NCI-H146 (cell line): Measurements from ENCODE around the gene COL18A1.
A peak's percentile ranks its signal among the peaks of the same experiment; 100 is the strongest.
"Not testable (repeated sequence)": the region's sequence is repeated elsewhere in the genome, so short reads cannot be mapped to it uniquely, and the experiment has no call there.

Experiments used
- DNase-seq: peaks from one replicate; lab custom pipeline; 2025; lab: John Stamatoyannopoulos, UW

The COL18A1 gene

DNA sequence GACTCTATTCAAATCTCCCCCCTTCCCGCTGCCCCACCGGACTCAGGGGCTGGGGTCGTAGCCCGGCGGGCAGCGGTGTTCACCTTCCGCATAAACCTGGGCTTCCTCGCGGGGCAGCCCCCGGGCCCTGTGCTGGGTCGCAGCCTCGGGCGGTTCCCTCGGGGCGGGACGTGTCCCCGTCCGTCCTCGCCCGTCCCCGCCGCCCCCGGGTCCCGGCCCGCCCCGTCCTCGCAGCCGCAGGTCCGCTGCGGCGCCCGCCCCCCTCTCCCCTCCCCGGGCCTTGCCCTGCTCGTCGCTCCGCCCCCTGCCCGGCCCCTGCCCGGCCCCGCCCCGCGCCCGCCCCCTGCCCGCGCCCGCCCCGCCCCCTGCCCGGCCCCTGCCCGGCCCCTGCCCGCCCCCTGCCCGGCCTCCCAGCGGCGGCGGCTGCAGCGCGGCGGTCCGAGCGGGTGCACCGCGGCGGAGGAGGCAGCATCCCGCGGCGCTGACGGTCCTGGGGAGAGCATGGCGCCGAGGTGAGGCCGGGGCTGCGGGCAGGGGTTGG lies at the start of gene COL18A1:
TSS of gene COL18A1 (plus strand) at position 436 of the 541 bp plus-strand sequence. CDS start at position 502, 66 bp downstream.
- peak; percentile 16 for DNase-seq

DNA sequence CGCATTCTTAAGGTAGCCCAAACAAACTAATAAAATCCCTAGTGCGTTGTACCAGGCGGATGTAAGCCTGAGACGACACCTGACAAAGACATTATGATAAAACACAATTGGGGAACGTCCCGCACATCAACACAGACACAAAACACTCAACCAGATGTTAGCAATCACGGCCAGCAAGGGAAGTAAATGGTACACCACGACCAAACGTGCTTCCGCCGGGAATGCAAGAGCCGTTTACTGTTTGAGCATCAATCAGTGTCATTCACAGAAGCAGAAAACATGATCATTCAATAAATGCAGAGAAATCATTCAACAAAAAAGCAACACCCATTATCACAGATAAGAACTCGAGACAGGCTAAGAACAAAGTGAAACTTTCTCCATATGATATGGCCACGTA lies 49.4 kb upstream of the COL18A1 start:
- no peak for DNase-seq

DNA sequence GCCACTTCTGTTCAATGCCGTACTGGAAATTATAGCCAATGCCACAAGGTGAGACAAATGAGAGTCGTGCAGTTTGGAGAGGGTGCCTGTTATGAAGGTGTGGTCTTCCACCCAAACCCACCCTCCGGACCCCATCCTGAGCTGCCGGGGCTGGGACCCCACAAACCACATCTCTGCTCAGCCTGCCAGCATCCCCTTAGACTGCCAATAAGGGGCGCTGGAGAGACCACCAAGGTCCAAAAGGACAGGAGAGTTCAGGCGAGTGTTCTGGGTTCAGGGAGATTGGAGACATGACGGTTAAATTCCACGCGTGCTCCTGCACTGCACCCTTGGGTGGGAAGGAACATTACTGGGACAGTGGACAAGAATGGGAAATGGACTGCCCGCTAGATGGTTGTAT lies 48.7 kb upstream of the COL18A1 start:
- no peak for DNase-seq

DNA sequence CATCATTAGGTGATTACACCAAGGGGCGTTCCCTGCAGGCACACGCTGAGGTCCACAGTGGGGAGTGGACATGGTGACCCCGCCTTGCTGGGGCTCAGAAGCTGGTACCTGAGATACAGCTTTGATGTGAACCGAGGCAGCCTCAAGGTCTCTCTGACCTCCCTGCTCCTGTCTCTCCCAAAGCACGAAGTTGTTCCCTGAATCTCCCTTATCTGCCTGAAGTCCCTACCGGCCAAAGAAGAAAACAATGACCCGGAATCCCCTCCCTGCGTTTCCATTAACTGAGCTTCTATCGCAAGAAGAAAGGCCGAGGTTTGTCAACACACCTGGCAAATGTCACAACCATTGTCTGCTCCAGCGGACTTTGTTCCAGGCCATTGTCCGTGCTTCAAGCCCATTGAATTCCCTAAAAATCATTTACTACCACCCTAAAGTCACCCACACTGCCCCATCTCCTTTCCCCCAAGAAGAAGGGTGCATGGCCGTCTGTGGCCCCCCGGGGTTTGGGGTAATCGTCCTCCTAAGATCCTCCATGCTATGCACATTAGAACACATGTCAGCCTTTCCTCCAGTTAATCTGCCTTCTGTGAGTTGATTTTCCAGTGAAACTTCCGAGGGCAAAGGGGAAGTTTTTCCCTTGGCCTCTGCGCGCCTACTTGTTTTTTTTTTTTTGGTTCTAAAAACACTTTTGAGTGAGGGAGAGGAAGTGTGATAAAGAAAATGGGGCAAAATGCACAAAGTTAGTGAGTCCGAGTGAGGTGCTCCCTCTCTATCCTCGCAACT lies 48.1 kb upstream of the COL18A1 start:
- peak; percentile 2 for DNase-seq

DNA sequence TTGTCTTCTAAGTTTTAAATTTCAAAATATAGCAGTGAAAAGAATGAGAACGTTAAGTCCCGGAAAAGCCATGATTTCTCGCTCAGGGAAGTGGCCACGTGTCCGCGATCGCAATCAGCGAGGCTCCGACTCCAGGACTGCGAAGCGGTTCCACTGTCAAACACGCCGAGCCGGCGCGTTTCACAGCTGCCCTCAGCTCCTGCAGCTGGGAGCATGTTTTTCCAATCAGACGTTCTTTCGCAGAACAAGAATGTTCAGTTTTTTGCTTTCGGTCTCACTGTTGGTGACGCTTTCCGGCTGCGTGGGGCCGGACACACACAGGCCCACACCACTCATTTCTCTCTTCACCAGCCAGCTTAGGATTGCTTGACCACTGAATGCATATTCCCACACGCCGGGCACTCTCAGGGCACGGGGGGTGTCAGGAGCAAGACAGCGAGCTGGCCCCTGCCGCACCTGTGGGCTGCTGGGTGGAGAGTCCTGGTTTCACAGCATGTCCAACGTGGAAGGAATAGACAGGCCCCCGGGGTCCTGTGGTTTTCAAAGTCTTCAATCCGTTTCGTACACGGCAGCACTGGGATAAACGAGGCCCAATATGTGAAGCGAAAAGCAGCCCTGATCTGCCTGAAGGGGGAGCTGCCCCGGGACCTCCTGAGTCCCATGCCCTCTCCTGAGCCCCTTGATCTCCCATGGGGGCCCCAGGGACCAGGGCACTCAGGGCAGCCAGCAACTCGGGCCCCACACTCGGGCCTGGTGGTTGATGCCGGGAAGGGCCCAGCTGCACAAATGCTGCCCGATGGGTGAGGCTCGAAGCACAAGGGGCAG lies 47.3 kb upstream of the COL18A1 start:
- DNase-seq, result no peak

DNA sequence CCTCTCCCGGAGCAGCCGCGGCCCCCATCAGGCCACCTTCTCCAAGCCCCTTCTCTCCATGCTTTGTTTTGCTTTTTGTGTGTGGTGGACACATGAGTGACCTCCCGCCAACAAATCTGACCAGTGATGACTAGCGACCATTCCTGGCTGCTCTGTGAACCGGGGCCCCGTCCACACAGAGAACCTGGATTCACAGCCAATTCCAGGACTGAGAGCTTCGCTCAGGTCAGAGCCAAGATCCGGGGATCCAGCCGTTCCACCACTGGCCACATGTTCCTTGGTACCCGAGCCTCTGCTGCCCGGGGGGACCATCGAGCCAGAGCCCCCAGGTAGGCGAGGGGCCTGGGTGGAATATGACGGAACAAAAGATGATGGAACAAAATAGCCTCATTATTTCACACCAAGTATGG lies 46.7 kb upstream of the COL18A1 start:
- DNase-seq, result no peak

DNA sequence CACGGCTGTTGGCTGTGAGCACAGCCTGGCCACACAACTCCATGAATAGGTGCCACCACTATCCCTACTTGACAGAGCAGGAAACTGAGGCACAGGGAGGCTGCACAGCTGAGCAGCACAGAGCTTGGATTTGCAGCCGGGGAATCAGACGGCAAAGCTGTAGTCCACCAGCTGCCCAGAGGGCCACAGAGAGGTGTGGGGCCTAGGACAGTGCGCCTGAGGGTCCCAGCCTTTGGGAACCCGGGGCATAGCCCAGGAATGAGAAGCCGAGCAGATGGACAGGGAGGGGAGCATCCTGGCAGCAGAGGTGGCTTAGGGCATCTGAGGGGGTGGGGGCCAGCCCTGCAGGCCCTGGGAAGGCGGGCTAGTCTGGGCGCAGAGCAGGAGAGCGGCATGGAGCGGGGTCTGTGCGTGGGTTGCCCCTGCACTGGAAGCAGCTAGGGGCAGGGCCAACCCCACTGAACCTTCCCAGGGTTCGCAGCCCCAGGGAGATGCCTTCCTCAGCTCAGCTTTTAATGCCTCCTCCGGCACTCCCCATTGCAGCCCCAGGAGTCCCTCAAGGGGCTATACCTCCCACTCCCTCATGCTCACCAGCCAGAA lies 46.2 kb upstream of the COL18A1 start:
- DNase-seq, result no peak

DNA sequence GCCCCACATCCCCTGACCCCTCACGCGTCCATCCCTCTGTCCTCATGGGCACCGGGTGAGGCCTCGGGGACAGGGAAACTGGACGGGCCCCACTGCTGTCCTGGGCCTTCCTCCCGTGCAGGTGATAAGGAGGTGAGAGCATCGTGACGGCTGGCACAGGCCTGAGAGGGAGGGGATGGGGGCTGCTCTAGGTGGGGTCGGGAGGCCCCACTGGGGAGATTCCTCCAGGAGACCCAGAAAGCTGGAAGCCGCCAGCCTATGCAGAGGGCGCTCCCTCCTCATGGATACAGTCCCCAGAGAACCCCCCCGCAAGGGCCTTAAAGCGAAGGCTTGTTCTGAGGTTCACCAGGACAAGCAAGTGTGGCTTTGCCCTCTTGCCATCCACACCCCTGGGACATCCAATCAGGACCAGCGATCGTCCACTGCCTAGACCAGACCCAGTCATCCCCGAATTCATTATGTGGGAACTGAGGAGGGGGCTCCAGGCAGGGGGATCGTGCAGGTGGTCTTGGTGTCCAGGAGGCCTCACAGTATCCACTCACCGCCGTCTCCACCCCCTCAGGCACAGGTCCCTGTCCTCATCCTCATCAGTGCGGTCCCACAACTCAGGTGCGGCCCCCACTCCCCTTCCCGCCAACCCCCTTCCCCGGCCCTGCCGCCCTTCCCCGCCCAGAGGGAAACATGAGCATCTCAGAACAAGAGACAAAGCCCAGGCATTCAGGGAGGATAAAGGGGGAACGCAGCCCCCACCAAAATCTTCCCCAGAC lies 45.3 kb upstream of the COL18A1 start:
- DNase-seq, result no peak

DNA sequence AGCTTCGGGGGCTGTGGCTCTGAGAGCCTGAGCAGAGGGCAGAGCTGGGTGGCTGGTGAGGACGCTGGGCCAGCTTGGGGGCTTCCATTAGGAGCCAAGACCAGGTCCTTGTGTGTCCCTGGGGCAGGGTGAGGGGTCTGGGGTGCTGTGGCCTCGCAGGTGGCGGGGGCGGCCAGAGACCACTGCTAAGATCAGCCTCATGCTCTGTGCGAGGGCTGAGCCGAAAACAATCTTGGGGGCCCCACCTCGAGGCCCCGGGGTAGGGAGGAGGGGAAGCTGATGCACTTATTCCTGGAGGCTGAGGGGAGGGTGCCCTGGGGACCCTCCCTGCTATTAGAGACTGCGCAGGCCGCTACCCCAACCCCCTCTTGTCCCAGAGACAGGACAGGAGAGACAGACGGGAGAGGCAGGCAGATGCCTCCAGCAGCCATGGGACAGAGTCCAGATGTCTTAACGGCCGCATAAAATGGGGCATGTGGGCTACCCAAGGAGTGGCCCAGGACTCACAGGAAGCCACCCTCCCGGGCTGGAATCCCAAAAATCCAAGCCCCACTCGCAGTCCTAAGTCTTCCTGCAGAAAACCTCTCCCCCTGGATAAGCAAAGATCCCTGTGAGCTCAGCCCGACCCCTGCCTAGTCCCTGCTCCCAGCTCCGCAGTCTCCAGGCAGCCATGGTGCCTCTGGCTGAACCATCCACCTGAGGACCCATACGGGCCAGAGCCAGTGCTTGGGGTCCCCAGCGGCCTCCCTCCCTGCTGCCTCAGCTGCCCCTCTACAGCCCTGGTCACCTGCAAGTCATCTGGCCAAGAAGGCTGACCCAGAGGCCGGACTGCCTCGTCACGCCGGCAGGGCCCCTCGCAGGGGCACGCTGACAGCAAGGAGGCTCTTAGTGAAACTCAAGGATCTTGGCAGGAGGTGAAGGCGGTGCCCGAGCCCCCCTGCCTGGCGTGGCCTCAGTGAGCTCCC lies 43.6 kb upstream of the COL18A1 start:
- DNase-seq, result no peak

DNA sequence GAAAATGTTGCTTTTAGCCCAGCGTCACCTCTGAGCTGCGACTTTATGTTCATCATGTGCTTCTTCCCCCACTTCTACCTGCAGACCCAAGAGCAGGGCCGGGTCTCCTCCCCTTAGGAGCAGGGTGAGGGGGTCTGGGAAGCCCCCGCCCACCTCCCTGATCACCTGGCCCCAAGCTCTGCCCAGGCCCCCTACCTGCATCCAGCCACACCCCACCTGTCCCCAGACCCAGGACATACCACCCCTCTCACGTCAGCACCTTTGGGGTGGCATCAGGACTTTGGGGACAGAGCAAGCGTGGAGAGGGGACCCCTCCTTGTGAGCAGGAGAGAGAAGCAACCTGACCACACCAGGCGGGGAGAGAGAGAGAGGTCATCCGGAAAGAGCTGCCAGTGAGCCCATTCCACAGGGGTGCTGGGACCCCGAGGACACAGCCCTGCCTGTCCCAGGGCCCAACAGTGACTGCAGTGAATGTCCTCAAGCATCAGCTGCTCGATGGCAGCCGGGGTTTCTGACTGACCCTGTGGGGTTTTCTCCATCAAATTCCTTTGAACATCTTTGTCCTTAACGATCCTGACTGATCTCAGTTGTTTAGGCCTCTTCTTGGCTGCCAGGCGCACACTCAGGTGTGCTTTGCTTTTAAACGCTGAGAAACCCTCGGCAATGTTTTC lies 42.8 kb upstream of the COL18A1 start:
- DNase-seq, result no peak

DNA sequence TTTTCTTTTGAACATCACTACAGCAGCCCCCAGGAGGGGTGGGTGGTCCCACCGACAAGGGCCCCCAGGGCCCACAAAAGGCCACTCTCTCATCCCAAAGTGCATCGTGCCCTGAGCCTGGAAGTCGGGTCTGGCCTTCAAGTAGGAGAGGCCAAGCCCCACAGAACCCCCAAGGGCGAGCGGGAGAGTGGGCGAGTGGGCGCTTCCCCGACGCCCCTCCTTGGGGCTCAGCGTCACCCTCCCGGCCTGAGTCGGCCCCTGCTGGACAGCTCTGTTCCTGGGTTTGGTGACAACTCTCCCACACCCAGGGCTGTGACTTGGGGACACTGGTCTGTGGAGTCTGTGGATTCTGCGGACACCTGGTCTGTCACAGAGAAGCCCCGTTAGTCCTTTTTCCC lies 42.2 kb upstream of the COL18A1 start:
- DNase-seq, result no peak

DNA sequence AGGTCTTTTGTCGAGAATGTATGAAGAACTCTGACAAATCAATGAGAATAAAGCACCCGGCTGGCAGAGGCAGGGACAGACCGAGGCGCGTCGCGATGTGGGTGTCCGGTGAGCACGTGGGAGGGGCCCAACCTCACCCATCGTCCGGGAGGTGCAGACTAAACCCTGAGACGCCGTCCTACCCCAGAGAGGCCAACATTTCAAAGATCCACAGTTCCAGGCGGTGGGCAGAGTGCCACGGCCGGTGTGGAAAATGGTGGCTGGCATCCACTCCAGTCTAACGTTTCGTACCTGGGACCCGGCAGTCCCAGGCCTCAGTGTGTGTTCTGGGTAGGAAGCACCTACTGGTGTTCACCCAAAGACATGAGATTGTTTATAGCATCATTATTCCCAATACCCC lies 41.7 kb upstream of the COL18A1 start:
- not testable (repeated sequence) for DNase-seq

DNA sequence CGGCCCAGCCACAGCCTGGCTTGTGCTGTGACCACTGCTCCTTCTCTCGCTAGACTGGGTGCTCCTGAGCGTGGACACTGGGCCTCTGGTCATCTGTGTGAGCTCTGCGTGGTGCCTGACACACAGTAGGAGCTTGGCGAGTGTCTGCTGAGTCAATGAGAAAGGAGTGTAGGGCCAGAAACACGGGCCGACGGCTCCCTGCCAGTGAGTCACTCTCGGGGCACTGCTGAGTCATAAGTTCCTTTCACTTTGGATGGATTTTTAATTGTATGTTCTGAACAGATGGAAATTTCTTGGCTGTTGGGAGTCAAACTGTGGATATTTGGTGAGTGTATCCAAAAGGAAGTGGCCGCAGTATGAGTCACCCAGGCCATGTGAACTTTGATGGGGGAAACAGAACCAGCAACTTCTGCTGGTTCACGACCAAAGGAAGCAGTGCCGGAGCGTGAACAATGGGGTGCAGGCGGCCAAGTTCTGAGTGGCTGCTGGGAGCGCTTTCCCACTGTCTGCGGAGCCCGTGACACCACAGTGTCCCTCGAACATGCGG lies 41.0 kb upstream of the COL18A1 start:
- DNase-seq, result no peak

DNA sequence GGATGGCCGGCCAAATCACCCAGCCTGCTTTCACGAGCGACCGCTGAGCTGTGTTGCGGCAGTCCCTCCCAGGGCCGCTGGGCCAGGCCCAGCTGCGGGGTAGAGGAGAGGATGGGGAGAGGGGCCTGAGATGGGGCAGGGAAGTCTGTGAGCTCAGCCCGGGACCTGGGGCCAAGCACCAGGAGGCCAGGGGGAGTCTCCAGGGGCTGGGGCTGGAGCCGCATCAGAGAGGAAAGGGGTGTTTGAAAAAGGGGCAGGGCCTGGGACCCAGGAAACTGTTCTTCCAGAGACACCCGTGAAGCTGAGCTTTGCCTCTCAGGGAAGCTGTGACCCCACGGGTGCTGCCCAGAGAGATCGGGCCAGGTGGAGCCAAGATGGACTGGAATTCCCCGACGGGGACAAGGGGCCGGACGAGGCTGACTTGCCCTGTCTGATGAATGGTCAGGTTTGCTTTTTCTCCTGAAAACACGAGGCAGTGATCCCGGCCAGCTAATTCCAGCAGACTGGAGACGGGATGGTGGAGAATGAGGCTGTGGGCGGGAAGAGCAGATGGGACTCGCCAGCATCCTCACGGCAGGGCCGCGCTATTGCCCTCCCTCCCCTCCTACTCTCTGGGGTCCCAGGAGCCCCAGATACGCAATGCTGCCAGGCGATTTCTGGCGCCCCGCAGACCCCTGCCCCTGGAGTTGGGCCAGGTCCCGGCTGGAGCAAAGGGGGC lies 40.3 kb upstream of the COL18A1 start:
- no peak for DNase-seq

DNA sequence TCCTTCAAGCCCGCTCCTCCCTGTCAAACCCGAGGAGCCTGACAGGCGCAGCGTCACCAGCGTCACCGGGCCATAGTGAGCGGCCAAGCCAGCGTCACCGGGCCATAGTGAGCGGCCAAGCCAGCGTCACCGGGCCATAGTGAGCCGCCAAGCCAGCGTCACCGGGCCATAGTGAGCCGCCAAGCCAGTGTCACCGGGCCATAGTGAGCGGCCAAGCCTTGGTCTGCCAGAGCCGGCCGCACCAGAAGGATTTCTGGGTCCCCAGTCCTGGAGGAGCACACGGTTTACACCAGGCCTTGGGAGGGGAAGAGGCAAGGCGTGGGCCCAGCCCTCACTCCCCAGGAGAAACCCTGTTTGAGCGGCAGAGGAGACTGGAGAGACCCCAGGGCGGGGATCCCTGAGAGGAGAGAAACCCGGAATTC lies 39.8 kb upstream of the COL18A1 start:
- DNase-seq, result no peak

DNA sequence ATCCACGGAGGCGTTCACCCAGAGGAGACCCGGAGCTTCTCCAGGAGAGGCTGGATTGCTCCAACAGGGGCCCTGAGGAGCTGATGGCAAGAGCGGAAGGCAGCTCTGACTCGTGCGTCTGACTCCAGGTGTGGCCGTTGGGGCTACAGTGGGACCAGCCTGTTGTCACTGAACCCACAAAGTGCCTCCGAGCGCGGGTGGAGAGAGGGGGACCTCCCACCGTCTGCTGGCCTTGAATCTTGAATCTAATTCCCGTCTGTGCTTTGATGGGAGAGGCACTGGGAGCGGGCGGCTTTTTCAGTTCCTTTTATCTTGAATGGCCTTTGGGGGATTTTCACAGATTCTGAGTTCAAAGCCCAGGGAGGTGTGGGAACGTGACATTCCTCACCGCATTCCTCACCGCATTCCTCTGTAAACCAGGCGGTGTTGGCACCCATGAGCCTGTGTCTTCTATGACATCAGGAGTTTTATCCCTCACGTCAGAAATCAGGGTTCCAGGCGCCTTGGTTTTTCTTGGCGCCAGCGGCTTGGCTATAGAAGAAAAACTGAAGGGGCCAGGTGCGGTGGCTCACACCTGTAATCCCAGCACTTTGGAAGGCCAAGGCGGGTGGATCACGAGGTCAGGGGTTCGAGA lies 39.2 kb upstream of the COL18A1 start:
- no peak for DNase-seq

DNA sequence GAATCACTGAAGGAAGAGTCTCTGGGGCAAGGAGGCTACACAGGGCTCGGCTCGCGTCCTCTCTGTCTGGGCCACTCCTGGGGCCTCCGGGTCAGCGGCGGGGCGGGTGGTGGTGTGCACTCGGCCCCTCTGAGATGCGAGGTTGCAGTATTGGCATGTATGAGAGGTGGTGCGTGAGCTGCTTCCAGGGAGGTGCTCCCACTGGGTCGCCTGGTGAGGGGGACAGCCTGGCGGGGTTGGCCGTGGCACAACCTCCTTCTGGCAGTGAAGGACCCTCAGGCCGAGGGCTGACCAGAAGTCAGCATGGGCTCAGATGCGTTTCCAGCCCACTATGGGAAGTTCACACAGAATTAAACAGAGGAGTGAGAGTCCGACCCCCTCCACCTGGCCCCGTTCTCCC lies 38.5 kb upstream of the COL18A1 start:
- no peak for DNase-seq

DNA sequence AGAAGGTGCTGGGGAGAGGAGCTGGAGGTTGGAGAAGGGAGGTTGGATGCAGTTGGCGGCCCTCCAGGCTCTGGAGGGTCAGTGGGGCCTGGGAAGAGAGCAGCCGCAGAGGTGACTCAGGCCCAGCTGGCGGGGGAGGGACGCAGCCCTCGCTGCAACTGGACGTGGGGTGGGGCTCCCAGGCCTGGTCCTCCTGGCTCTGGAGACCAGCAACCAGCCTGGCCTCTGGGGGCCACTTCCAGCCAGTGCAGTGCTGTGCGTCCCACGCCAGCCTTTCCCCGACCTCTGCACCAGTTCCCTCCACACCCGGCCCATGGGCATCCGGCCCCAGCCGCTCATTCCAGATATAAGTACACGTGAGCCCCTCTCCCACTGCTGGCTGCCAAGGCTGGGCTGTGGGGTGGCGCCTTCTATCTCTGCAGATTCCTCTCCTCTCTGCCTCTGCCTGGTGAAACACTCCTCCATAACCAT lies 38.0 kb upstream of the COL18A1 start:
- no peak for DNase-seq
